ENCODE results near the gene NR1H3.

DNA sequence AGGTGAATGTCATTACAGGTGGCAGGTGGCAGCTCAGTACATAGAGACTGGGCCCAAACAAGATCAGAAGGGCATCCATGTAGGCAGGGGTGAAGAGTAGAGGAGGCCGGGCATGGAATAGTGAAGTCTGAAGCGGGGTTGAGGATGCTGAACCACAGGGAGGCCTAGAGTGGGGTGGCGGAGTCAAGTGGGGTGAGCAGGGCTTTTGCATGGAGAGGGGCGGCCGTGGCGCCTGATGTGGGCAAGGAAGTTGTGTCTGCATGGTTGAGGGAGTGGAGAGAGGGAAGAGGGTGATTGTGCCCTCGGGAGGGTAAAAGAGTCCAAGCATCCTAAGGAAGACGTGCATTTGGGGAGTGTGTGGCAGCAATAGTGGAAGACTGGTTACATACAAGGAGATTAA lies 28.6 kb upstream of the NR1H3 start:
- TF ChIP-seq, protein P1, sequence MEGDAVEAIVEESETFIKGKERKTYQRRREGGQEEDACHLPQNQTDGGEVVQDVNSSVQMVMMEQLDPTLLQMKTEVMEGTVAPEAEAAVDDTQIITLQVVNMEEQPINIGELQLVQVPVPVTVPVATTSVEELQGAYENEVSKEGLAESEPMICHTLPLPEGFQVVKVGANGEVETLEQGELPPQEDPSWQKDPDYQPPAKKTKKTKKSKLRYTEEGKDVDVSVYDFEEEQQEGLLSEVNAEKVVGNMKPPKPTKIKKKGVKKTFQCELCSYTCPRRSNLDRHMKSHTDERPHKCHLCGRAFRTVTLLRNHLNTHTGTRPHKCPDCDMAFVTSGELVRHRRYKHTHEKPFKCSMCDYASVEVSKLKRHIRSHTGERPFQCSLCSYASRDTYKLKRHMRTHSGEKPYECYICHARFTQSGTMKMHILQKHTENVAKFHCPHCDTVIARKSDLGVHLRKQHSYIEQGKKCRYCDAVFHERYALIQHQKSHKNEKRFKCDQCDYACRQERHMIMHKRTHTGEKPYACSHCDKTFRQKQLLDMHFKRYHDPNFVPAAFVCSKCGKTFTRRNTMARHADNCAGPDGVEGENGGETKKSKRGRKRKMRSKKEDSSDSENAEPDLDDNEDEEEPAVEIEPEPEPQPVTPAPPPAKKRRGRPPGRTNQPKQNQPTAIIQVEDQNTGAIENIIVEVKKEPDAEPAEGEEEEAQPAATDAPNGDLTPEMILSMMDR (conservative IDR thresholded peaks at IDR 0.05; ENCODE audit: low read depth, low read length): no peak
- TF ChIP-seq EZH2phosphoT487 (IDR thresholded peaks at IDR 0.05; ENCODE audit: borderline replicate concordance, low read length): no peak
- no peak for TF ChIP-seq EZH2 (IDR thresholded peaks at IDR 0.05; ENCODE audit: low read length, unreplicated experiment)
